H1 (cell line): ENCODE data around the gene ARID5B. TPM values are rescaled to one million over a fixed set of nuclear protein-coding genes. Genes with fewer than 3 reads are reported as not detected.

Source experiments
- CTCF ChIA-PET: fragments of 300-600 bp; sonication (Branson Sonifier 250); formaldehyde crosslinking; loops from one replicate; lab custom pipeline; 2021; ENCODE audit not compliant: partially characterized antibody; lab: Charles Lee
- POLR2A ChIA-PET: fragments of 300-600 bp; sonication (Branson Sonifier 250); formaldehyde crosslinking; loops from one replicate; lab custom pipeline; 2021; ENCODE audit warnings: inconsistent platforms; ENCODE audit not compliant: partially characterized antibody; lab: Charles Lee
- DNase-seq, 2 experiments: peaks; one replicate each; pipeline versions ENCODE4 v3.0.0 to v3.0.0-alpha.2; 2010 to 2022; ENCODE audit warnings: low spot score in 2 of 2, low read depth in 1 of 2, mixed read lengths in 1 of 2
- FAIRE-seq: peaks from 2 replicates; lab custom pipeline; 2011; peaks lifted over from hg19 to GRCh38; lab: Jason Lieb, UNC
- H2AFZ ChIP-seq: 2 replicates; pipeline ENCODE4 v1.8.1; 2012; ENCODE audit warnings: low read length, inconsistent platforms
- H2AK5ac ChIP-seq: 2 replicates; pipeline ENCODE4 v1.6.1; 2013; ENCODE audit warnings: low read depth, low read length
- H2BK120ac ChIP-seq: replicated peaks from 2 replicates; pipeline ENCODE3; 2013; ENCODE audit warnings: low read depth, low read length, inconsistent platforms
- H2BK12ac ChIP-seq: 2 replicates; pipeline ENCODE4 v1.6.1; 2013; ENCODE audit warnings: low read depth, low read length
- H2BK15ac ChIP-seq: 2 replicates; pipeline ENCODE4 v1.6.1; 2013; ENCODE audit warnings: low read length
- H2BK20ac ChIP-seq: 2 replicates; pipeline ENCODE4 v1.6.1; 2013; ENCODE audit warnings: low read length
- H2BK5ac ChIP-seq: 2 replicates; pipeline ENCODE4 v1.6.1; 2013; ENCODE audit warnings: low read depth, low read length
- H3K14ac ChIP-seq: 2 replicates; pipeline ENCODE4 v1.6.1; 2013; ENCODE audit warnings: inconsistent platforms; ENCODE audit not compliant: insufficient read length
- H3K18ac ChIP-seq: 2 replicates; pipeline ENCODE4 v1.6.1; 2013; ENCODE audit warnings: low read length; ENCODE audit errors: extremely low read depth
- H3K23ac ChIP-seq: 2 replicates; pipeline ENCODE4 v1.6.1; 2013; ENCODE audit warnings: inconsistent platforms; ENCODE audit not compliant: insufficient read length
- H3K23me2 ChIP-seq: 2 replicates; pipeline ENCODE4 v1.6.1; 2013; ENCODE audit warnings: low read depth, low read length
- H3K27ac ChIP-seq: 2 replicates; pipeline ENCODE4 v1.6.1; 2011; ENCODE audit warnings: low read depth, low read length, inconsistent platforms
- H3K27me3 ChIP-seq, 4 experiments: replicated peaks in 1 of 4; 1 replicate in 1 of 4; 2 replicates in 3 of 4; pipeline versions ENCODE4 v1.6.1 to v1.8.1; 2011 to 2013; ENCODE audit warnings: low read length in 3 of 4, mild to moderate bottlenecking in 3 of 4, inconsistent platforms in 2 of 4, mixed read lengths in 2 of 4, moderate library complexity in 1 of 4; ENCODE audit not compliant: control insufficient read depth in 3 of 4, insufficient read depth in 3 of 4; ENCODE audit errors: extremely low read depth in 1 of 4
- H3K36me3 ChIP-seq, 4 experiments: 2 replicates each; pipeline versions ENCODE4 v1.6.1 to v1.8.1; 2011 to 2013; ENCODE audit warnings: mild to moderate bottlenecking in 4 of 4, low read length in 3 of 4, moderate library complexity in 2 of 4, control low read depth in 1 of 4, inconsistent platforms in 1 of 4; ENCODE audit not compliant: insufficient read depth in 4 of 4, control insufficient read depth in 2 of 4
- H3K4ac ChIP-seq: replicated peaks from 2 replicates; pipeline ENCODE3; 2013; ENCODE audit warnings: low read length, low read depth, mixed read lengths, inconsistent platforms; ENCODE audit not compliant: insufficient read length
- H3K4me1 ChIP-seq, 4 experiments: replicated peaks in 1 of 4; 1 replicate in 1 of 4; 2 replicates in 3 of 4; pipeline versions ENCODE4 v1.6.1 to v1.8.1; 2011 to 2013; ENCODE audit warnings: low read length in 3 of 4, inconsistent platforms in 2 of 4, mixed read lengths in 1 of 4; ENCODE audit not compliant: insufficient read depth in 4 of 4, control insufficient read depth in 3 of 4
- H3K4me2 ChIP-seq, 2 experiments: 2 replicates each; pipeline versions ENCODE4 v1.6.1 to v1.8.1; 2011 to 2013; ENCODE audit warnings: low read depth in 2 of 2, low read length in 2 of 2, control low read depth in 1 of 2, inconsistent platforms in 1 of 2, mild to moderate bottlenecking in 1 of 2; ENCODE audit not compliant: insufficient read depth in 1 of 2
- H3K4me3 ChIP-seq, 4 experiments: fragments of 200-600, 300-600 bp in 1 of 4; sonication (generic), shearing (Covaris generic), sonication (Bioruptor Twin) in 1 of 4; 2 replicates each; pipeline versions ENCODE4 v1.5.1 to v1.8.1; 2011 to 2016; ENCODE audit warnings: low read length in 4 of 4, low read depth in 3 of 4, control low read depth in 2 of 4, inconsistent platforms in 2 of 4, mild to moderate bottlenecking in 2 of 4, mixed read lengths in 1 of 4, moderate library complexity in 1 of 4; ENCODE audit not compliant: insufficient read depth in 2 of 4; ENCODE audit errors: extremely low read depth in 1 of 4
- H3K56ac ChIP-seq: replicated peaks from 2 replicates; pipeline ENCODE3; 2013; ENCODE audit warnings: low read depth, mild to moderate bottlenecking, mixed read lengths, low read length, inconsistent platforms; ENCODE audit not compliant: insufficient read length
- H3K79me1 ChIP-seq: 2 replicates; pipeline ENCODE4 v1.6.1; 2013; ENCODE audit warnings: low read depth, low read length, control low read depth
- H3K79me2 ChIP-seq, 2 experiments: 2 replicates each; pipeline versions ENCODE4 v1.6.1 to v1.8.1; 2012 to 2013; ENCODE audit warnings: low read length in 2 of 2, mild to moderate bottlenecking in 2 of 2, inconsistent platforms in 1 of 2; ENCODE audit not compliant: insufficient read depth in 2 of 2, control insufficient read depth in 1 of 2
- H3K9ac ChIP-seq, 4 experiments: replicated peaks in 1 of 4; 1 replicate in 1 of 4; 2 replicates in 3 of 4; pipeline versions ENCODE4 v1.6.1 to v1.8.1; 2011 to 2013; ENCODE audit warnings: low read depth in 3 of 4, low read length in 3 of 4, control low read depth in 2 of 4, mild to moderate bottlenecking in 2 of 4, moderate library complexity in 2 of 4, inconsistent platforms in 1 of 4; ENCODE audit errors: extremely low read depth in 1 of 4
- H3K9me3 ChIP-seq, 2 experiments: 2 replicates each; pipeline versions ENCODE4 v1.6.1 to v1.8.1; 2012 to 2013; ENCODE audit warnings: mild to moderate bottlenecking in 2 of 2, moderate library complexity in 2 of 2, control low read depth in 1 of 2, inconsistent platforms in 1 of 2, low read depth in 1 of 2, low read length in 1 of 2, mixed read lengths in 1 of 2; ENCODE audit not compliant: insufficient read depth in 2 of 2
- H4K20me1 ChIP-seq, 2 experiments: replicated peaks in 1 of 2; 2 replicates each; pipeline versions ENCODE3 to v1.8.1; 2011 to 2013; ENCODE audit warnings: inconsistent platforms in 2 of 2, low read length in 2 of 2, mild to moderate bottlenecking in 1 of 2; ENCODE audit not compliant: insufficient read depth in 2 of 2, control insufficient read depth in 1 of 2
- H4K5ac ChIP-seq: 2 replicates; pipeline ENCODE4 v1.6.1; 2013; ENCODE audit warnings: low read length, low read depth, mixed read lengths, inconsistent platforms; ENCODE audit not compliant: insufficient read length
- H4K8ac ChIP-seq: 2 replicates; pipeline ENCODE4 v1.8.0; 2013; ENCODE audit warnings: mild to moderate bottlenecking, moderate library complexity, low read length, inconsistent platforms; ENCODE audit not compliant: insufficient read depth; ENCODE audit errors: extremely low read depth
- H4K91ac ChIP-seq: replicated peaks from 2 replicates; pipeline ENCODE3; 2013; ENCODE audit warnings: low read length, mixed read lengths, inconsistent platforms; ENCODE audit not compliant: insufficient read length
- WGBS, 2 experiments: shearing (Covaris generic) in 1 of 2; methylation state at CpG; one replicate each; pipeline versions ENCODE4 v1.1.6 to v1.1.7; 2013 to 2015; ENCODE audit warnings: low lambda C conversion rate in 2 of 2, mixed read lengths in 2 of 2, inconsistent platforms in 1 of 2, low coverage in 1 of 2, missing lambda C conversion rate in 1 of 2; ENCODE audit not compliant: insufficient replicate concordance in 2 of 2, insufficient coverage in 1 of 2, insufficient read length in 1 of 2; ENCODE audit errors: extremely low coverage in 1 of 2, missing lambda C conversion rate in 1 of 2; 5-methylcytosine and 5-hydroxymethylcytosine counted together
- polyA plus RNA-seq, 7 experiments: library from polyadenylated mRNA; depleted of rRNA in 3 of 7; stranded (reverse) in 5 of 7; unstranded in 2 of 7; fragments of >200 nt in 5 of 7; fragments of 200-250 nt in 2 of 7; gene quantifications; 1 replicate in 5 of 7; 2 replicates in 1 of 7; 4 replicates in 1 of 7; pipeline versions ENCODE4 v1.2.1 to v1.2.3, GENCODE V29; 2011 to 2013; ENCODE audit warnings: missing spikeins in 2 of 7, mixed read lengths in 2 of 7
- total RNA-seq: library from RNA; stranded (reverse); fragmentation: NEBNext Ultra II Directional; extraction: Animal tissue kit (Norgen Biotek cat#: 25700); gene quantifications from 2 replicates; pipeline ENCODE4 v1.2.1, GENCODE V29; 2021

The ARID5B gene
- total and polyA plus RNA-seq, 2 of the 8 experiments (the other 6 are each of a cell fraction or from before 2014, with no cell fraction given) = 0.21 to 1.1 TPM

GRCh38 chr10:61869774-61870525 is 31.5 kb upstream of the ARID5B start:
- Histone ChIP-seq H3K36me3 (no peaks in the 10 kb centered on the region), H3K23me2 (no peaks in the 10 kb centered on the region), H4K8ac (no peak overlapping the region), H3K56ac (no peak overlapping the region), H3K4me2 (no peak overlapping the region), H2AK5ac (no peak overlapping the region), H3K4ac (no peak overlapping the region), H3K4me3 (no peak overlapping the region), H2AFZ (no peak overlapping the region), H4K91ac (no peak overlapping the region), H2BK120ac (no peak overlapping the region), H3K18ac (no peak overlapping the region), H2BK20ac (no peak overlapping the region), H3K79me2 (no peaks in the 10 kb centered on the region), H2BK12ac (no peak overlapping the region), H4K5ac (no peak overlapping the region), H2BK15ac (no peak overlapping the region), H2BK5ac (no peak overlapping the region), H3K27me3 (no peaks in the 10 kb centered on the region; a peak in 1 of 7 replicates), H3K14ac (no peak overlapping the region), H3K27ac (no peak overlapping the region), H4K20me1 (no peaks in the 10 kb centered on the region), H3K23ac (no peak overlapping the region), H3K9ac (no peak overlapping the region), H3K9me3 (no peaks in the 10 kb centered on the region), H3K79me1 (no peaks in the 10 kb centered on the region), H3K4me1 (no peaks in the 10 kb centered on the region)
- FAIRE-seq (no peak), DNase-seq (no peak)
- 75% methylated on average over 6 of the region's 6 CpGs; no CpG with 5 or more reads in 1 of the 2 experiments for WGBS, 2 experiments
- POLR2A ChIA-PET = no interaction called here
- CTCF ChIA-PET = no interaction called here
